CD4-positive, CD25-positive, alpha-beta regulatory T cell (primary cell): Measurements from ENCODE around the gene TEX19. TPM values are rescaled to one million over a fixed set of nuclear protein-coding genes. Genes with fewer than 3 reads are reported as not detected.

Source experiments
- ATAC-seq, 2 donors: fragments of 150-1000 bp; cut with Tn5 transposase; one replicate each; pipeline ENCODE4 v1.10.0; 2021; ENCODE audit warnings: low read depth in 2 of 2, moderate number of reproducible peaks in 2 of 2, moderate library complexity in 1 of 2
- DNase-seq, 3 donors: peaks; one replicate each; pipeline versions ENCODE4 v3.0.0 to v3.0.0-alpha.2; 2012 to 2022; ENCODE audit warnings: mixed read lengths in 1 of 3
- H3K27ac ChIP-seq: one replicate; pipeline ENCODE4 v1.7.0; 2013; ENCODE audit warnings: mild to moderate bottlenecking, low read length; ENCODE audit not compliant: insufficient read depth, poor library complexity, severe bottlenecking
- H3K27me3 ChIP-seq: one replicate; pipeline ENCODE4 v1.7.0; 2013; ENCODE audit warnings: low read length; ENCODE audit not compliant: control insufficient read depth, insufficient read depth
- H3K36me3 ChIP-seq: one replicate; pipeline ENCODE4 v1.7.0; 2013; ENCODE audit warnings: mild to moderate bottlenecking, low read length, moderate library complexity; ENCODE audit not compliant: control insufficient read depth, insufficient read depth
- H3K4me1 ChIP-seq: 2 replicates; pipeline ENCODE4 v1.7.0; 2013; ENCODE audit warnings: mild to moderate bottlenecking, low read length; ENCODE audit not compliant: insufficient read depth, control insufficient read depth, poor library complexity, severe bottlenecking
- H3K4me3 ChIP-seq: one replicate; pipeline ENCODE4 v1.7.0; 2013; ENCODE audit warnings: low read depth, mild to moderate bottlenecking, low read length, moderate library complexity
- H3K9me3 ChIP-seq, 2 experiments: 1 replicate in 1 of 2; 2 replicates in 1 of 2; pipeline ENCODE4 v1.7.0; 2013; ENCODE audit warnings: low read length in 2 of 2, mild to moderate bottlenecking in 1 of 2, moderate library complexity in 1 of 2; ENCODE audit not compliant: control insufficient read depth in 2 of 2
- H3K27ac Mint-ChIP-seq, 3 donors: one replicate each; pipeline ENCODE4 v1.8.0; 2020 to 2022; ENCODE audit warnings: mild to moderate bottlenecking in 3 of 3, mixed read lengths in 3 of 3, moderate library complexity in 2 of 3
- H3K27me3 Mint-ChIP-seq: one replicate; pipeline ENCODE4 v1.8.0; 2022; ENCODE audit warnings: mild to moderate bottlenecking, mixed read lengths
- H3K36me3 Mint-ChIP-seq: one replicate; pipeline ENCODE4 v1.8.0; 2020; ENCODE audit warnings: mixed read lengths
- H3K4me1 Mint-ChIP-seq, 4 donors: one replicate each; pipeline ENCODE4 v1.8.0; 2020 to 2022; ENCODE audit warnings: mixed read lengths in 4 of 4, mild to moderate bottlenecking in 1 of 4
- H3K4me3 Mint-ChIP-seq, 4 donors: one replicate each; pipeline ENCODE4 v1.8.0; 2020 to 2022; ENCODE audit warnings: mild to moderate bottlenecking in 4 of 4, mixed read lengths in 4 of 4, moderate library complexity in 3 of 4
- H3K9me3 Mint-ChIP-seq, 7 donors: one replicate each; pipeline ENCODE4 v1.8.0; 2020 to 2022; ENCODE audit warnings: mixed read lengths in 7 of 7, mild to moderate bottlenecking in 3 of 7, moderate library complexity in 2 of 7
- polyA plus RNA-seq, 4 donors: library from polyadenylated mRNA; unstranded; fragments of 300-500 nt; fragmentation: Illumina TruSeq; gene quantifications; one replicate each; pipeline ENCODE4 v1.2.3, GENCODE V29; 2021
- total RNA-seq: library from RNA; stranded (reverse); gene quantifications from one replicate; pipeline ENCODE4 v1.2.3, GENCODE V29; 2022

TEX19 gene
- total and polyA plus RNA-seq, 5 donors from 2014 or later = not detected

DNA sequence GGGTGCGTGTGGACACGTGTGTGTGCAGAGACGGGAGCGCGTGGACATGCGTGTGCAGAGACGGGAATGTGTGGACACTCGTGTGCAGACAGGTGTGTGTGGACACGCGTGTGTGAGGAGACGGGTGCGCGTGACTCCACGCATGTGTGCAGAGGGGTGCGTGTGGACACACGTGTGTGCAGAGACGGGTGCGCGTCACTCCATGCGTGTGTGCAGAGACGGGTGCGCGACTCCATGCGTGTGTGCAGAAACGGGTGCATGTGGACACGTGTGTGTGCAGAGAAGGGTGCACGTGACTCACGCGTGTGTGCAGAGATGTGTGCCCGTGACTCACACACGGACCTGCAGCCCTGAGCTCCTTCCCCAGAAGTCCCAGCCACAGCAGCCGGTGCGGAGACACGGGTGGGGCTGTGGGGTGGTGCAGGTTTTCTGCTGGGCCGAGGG lies 39.4 kb upstream of the TEX19 start:
- Histone ChIP-seq H3K36me3 (no peaks in the 10 kb centered on the region), H3K4me3 (no peak overlapping the region), H3K4me1 (peaks cover 57% of the 10 kb centered on the region), H3K27me3 (no peaks in the 10 kb centered on the region), H3K27ac (no peak overlapping the region), H3K9me3 (no peaks in the 10 kb centered on the region)
- ATAC-seq = no peak
- Mint-ChIP-seq H3K4me1 (peaks cover 0 to 31% (median 9%) of the 10 kb centered on the region in 4 donors), H3K4me3 (no peak overlapping the region), H3K9me3 (no peaks in the 10 kb centered on the region), H3K36me3 (no peaks in the 10 kb centered on the region), H3K27ac (no peak overlapping the region), H3K27me3 (peaks cover 7% of the 10 kb centered on the region)
- no peak for DNase-seq

DNA sequence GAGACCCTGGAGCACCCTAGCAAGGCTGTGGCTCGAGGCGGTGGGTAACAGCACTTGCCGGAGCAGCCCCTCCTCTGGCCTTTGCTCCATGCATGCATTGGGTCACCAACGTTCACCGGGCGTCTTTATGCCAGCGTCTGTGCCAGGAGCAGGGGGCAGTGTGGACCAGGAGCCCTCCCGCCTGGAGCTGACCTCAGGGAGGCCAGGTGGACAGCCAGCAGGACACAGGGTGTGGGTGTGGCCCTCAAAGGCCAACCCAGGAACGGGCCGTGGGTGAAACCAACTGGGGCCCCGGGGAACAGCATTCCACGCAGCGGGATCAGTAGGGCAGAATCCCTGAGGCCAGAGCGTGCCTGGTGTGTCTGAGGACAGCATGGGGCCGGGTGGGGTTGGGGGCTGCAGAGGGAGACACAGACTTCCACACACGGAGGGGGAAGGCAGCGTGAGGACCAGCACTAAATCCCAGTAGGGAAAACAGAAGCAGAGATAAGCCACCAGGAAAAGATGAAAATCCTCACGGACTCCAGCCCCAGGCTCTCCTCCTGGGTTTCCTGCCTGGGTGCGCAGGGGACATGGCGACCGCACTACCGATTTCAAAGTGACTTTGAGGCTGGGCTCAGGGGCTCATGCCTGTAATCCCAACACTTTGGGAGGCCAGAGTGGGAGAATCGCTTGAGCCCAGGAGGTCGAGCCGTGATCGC lies 38.8 kb upstream of the TEX19 start:
- Mint-ChIP-seq H3K4me3 (peak overlapping the region in 3 of 4 donors; percentile 21 to 50 (median 43)), H3K9me3 (no peaks in the 10 kb centered on the region), H3K27ac (no peak overlapping the region), H3K36me3 (no peaks in the 10 kb centered on the region), H3K27me3 (peaks cover 12% of the 10 kb centered on the region), H3K4me1 (peaks cover 0 to 35% (median 13%) of the 10 kb centered on the region in 4 donors)
- ATAC-seq (no peak), DNase-seq (no peak)
- Histone ChIP-seq H3K9me3 (no peaks in the 10 kb centered on the region), H3K36me3 (no peaks in the 10 kb centered on the region), H3K4me1 (peaks cover 51% of the 10 kb centered on the region), H3K27me3 (no peaks in the 10 kb centered on the region), H3K4me3 (no peak overlapping the region), H3K27ac (peak overlapping the region; percentile 67)

DNA sequence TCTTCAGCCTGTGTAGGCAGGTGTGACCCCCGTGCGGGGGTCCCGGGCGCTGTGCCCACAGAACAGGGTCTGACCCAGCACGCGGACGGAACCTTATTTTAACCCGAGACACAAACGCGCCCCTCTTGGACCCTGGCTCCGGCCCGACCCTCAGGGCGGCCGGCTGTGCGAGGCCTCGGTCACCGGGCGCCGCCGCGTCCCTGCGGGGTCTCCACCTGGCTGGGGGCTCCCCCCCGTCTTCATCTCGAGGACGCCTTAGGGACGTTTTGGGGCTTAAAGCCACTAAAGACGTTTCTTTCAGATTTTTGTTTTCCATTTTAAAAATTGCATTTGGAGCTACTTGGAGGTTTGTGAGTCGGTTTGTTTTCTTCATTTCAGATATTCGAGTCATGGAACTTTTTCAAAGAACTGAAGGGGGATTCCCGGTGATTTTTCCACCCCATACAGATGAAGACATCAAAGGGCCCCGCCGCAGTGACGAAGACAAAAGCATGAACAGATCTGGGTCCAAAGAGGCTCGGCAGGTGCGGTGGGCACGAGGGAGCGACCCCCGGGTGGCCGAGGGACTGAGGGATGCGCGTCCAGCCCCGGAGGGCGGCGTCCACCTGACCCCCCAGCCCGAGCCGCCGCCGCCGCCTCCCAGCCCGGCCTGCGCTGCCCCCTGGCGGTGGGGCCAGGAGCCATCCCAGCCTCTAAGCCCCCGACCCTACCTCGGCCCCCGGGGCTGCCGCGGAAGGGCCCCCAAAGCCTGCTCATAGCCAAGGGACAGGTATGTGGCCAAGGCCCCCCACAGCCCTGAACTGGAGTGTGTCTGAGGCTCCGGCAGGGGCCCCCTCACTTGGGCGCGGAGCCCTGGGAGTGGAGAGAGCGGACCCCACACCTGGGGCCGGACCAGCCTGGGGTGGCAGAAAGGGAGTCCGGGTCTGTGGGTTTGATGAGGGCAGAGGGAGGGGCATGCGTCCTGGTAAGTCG lies 37.8 kb upstream of the TEX19 start:
- H3K4me3 ChIP-seq = peak overlapping the region; percentile 24
- H3K27ac Mint-ChIP-seq = peak overlapping the region; percentile 87 to 89 (median 89)
- no peaks in the 10 kb centered on the region for H3K9me3 Mint-ChIP-seq
- peak overlapping the region; percentile 72 to 87 (median 86) for H3K4me3 Mint-ChIP-seq
- peaks cover 7% of the 10 kb centered on the region for H3K27me3 Mint-ChIP-seq
- ATAC-seq (peak; percentile 27 to 32), DNase-seq (peak; percentile 57 to 74 (median 72))
- peak overlapping the region; percentile 67 for H3K27ac ChIP-seq
- no peaks in the 10 kb centered on the region for H3K9me3 ChIP-seq
- H3K36me3 Mint-ChIP-seq = no peaks in the 10 kb centered on the region
- H3K4me1 Mint-ChIP-seq = peaks cover 0 to 29% (median 9%) of the 10 kb centered on the region in 4 donors
- H3K27me3 ChIP-seq = no peaks in the 10 kb centered on the region
- H3K36me3 ChIP-seq = no peaks in the 10 kb centered on the region
- peaks cover 41% of the 10 kb centered on the region for H3K4me1 ChIP-seq

DNA sequence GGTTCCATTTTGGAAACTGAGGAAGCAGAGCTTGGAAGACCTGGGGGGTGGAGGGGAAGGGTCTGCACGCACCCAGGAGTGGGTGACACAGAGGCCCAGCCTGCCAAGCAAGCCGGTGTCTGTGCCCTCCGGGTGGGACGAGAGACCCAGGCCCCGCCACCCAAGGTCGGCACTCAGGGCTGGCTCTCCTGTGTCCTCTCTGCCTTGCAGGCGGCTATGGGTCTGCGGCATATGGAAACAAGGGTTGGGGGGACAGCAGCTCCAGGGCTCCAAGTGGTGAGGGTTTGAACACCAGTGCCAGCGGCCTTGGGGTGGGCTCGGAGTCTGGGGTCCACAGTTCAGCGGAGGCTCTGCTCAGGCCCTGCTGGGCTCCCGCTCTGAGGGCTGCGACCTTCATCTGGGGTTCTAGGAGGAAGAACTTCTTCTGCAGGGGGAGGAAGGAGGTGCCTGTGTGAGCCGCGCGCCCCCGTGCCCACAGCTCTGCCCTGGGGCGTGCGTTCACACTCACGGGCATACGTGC lies 37.0 kb upstream of the TEX19 start:
- H3K36me3 ChIP-seq = no peaks in the 10 kb centered on the region
- peak overlapping the region; percentile 72 to 83 (median 78) for H3K4me3 Mint-ChIP-seq
- H3K9me3 ChIP-seq = no peaks in the 10 kb centered on the region
- DNase-seq (peak in 1 of 3 donors; percentile 50), ATAC-seq (no peak)
- no peak overlapping the region for H3K4me3 ChIP-seq
- H3K27ac Mint-ChIP-seq = peak overlapping the region in 2 of 3 donors; percentile 51 to 72
- no peaks in the 10 kb centered on the region for H3K36me3 Mint-ChIP-seq
- H3K27me3 Mint-ChIP-seq = peaks cover 7% of the 10 kb centered on the region
- peak overlapping the region; percentile 67 for H3K27ac ChIP-seq
- H3K9me3 Mint-ChIP-seq = no peaks in the 10 kb centered on the region
- H3K4me1 Mint-ChIP-seq = peaks cover 0 to 23% (median 9%) of the 10 kb centered on the region in 4 donors
- no peaks in the 10 kb centered on the region for H3K27me3 ChIP-seq
- H3K4me1 ChIP-seq = peaks cover 34% of the 10 kb centered on the region

DNA sequence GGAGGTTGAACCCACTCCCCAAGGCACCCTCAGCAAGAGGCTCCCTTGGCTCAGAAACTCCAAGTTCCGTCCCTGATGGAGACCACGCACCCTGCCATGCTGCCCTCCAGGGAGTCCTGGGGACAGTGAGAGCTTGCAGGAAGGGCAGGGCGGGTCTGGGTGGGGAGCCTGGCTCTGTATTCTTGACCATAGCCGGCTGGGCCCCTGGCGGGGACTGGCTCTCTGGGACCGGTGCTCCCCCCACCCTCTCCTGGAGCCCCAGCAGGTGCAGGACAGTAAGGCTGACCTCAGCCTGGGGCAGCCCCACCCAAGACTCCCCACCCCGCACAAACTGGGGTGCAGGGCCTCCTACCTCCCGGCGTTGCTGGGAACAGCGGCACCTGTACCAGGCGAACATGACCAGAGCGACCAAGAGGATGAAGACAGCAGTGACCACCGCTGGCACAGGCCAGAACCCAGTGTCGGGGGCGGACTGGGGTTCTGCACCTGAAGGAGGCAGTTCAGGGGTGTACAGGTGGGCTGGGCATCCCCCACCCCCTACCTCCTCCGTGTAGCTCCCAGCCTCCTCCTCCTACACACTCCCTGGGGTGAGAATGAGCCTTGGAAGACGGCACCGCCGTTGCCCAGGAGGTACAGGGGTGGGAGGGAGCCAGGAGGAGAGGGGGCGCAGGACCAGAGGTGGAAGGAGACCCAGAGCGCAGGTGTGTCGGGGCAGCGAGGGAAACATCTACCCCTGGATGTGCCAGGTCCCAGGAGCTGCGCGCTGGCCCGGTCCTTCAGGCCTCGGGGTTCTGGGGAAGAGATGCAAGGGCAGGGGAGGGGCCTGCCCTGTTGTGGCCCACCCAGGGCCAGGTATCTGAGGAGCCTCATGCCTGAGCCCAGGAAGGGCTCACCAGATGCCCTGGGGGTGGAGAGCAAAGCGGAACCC lies 36.3 kb upstream of the TEX19 start:
- Mint-ChIP-seq H3K27me3 (peaks cover 7% of the 10 kb centered on the region), H3K27ac (peak overlapping the region in 2 of 3 donors; percentile 51 to 82), H3K4me1 (peaks cover 0 to 19% (median 9%) of the 10 kb centered on the region in 4 donors)

DNA sequence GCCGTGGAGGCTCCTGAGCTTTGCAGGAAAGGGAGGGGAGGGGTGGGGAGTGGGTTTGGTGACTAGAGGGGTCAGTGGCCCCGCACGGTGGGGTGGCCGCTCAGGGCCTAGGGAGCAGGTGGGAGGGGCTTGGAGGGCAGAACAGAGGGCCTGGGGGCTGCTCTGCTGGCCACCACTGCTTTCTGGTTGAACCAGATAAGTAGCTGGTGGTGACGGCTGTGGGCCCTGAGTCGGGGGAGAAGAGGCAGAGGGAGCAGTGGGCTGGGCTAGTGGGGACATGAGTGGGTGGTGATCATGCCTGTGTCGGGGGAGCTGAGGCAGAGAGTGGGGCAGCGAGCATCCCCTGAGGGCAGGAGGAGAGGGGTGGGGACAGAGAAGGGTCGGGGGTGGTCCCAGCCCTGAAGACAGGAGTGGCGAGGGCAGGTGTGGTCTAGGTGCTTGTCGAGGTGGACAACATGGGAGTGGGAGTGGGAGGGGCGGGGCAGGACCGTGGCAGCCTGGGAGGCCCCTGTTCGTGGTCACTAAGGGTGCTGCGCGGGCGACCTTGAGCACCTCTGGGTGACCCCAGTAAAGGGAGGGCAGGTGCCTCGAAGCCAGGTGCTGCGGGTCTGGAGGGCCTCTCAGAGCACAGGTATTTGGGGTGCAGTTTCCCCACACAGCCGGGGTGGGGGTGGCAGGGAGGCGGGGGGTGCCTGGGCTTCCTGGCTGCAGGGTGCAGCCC lies 35.4 kb upstream of the TEX19 start:
- H3K4me3 Mint-ChIP-seq = peak overlapping the region in 1 of 4 donors; percentile 28
- peaks cover 23% of the 10 kb centered on the region for H3K4me1 ChIP-seq
- peaks cover 7% of the 10 kb centered on the region for H3K27me3 Mint-ChIP-seq
- H3K36me3 Mint-ChIP-seq = no peaks in the 10 kb centered on the region
- no peaks in the 10 kb centered on the region for H3K27me3 ChIP-seq
- no peak for DNase-seq
- peaks cover 0 to 18% (median 9%) of the 10 kb centered on the region in 4 donors for H3K4me1 Mint-ChIP-seq
- no peaks in the 10 kb centered on the region for H3K9me3 ChIP-seq
- no peak for ATAC-seq
- no peak overlapping the region for H3K27ac Mint-ChIP-seq
- H3K27ac ChIP-seq = no peak overlapping the region
- H3K36me3 ChIP-seq = no peaks in the 10 kb centered on the region
- no peak overlapping the region for H3K4me3 ChIP-seq
- no peaks in the 10 kb centered on the region for H3K9me3 Mint-ChIP-seq

More for the DNA sequence above, 36.3 kb upstream of the TEX19 start:
- no peaks in the 10 kb centered on the region for H3K9me3 Mint-ChIP-seq
- no peak overlapping the region for H3K4me3 ChIP-seq
- no peaks in the 10 kb centered on the region for H3K36me3 Mint-ChIP-seq
- no peaks in the 10 kb centered on the region for H3K27me3 ChIP-seq
- ATAC-seq (no peak), DNase-seq (no peak)
- H3K36me3 ChIP-seq = no peaks in the 10 kb centered on the region
- H3K4me3 Mint-ChIP-seq = peak overlapping the region in 2 of 4 donors; percentile 77 to 79
- H3K27ac ChIP-seq = no peak overlapping the region
- H3K4me1 ChIP-seq = peaks cover 26% of the 10 kb centered on the region
- H3K9me3 ChIP-seq = no peaks in the 10 kb centered on the region
